Measurements from ENCODE around the gene UQCRC2. TPM values are rescaled to one million over a fixed set of nuclear protein-coding genes. Genes with fewer than 3 reads are reported as not detected.

Gene UQCRC2
- polyA plus RNA-seq, 1 donor (not counting 4 experiments of a cell fraction or from before 2014, with no cell fraction given) = 255 TPM

DNA sequence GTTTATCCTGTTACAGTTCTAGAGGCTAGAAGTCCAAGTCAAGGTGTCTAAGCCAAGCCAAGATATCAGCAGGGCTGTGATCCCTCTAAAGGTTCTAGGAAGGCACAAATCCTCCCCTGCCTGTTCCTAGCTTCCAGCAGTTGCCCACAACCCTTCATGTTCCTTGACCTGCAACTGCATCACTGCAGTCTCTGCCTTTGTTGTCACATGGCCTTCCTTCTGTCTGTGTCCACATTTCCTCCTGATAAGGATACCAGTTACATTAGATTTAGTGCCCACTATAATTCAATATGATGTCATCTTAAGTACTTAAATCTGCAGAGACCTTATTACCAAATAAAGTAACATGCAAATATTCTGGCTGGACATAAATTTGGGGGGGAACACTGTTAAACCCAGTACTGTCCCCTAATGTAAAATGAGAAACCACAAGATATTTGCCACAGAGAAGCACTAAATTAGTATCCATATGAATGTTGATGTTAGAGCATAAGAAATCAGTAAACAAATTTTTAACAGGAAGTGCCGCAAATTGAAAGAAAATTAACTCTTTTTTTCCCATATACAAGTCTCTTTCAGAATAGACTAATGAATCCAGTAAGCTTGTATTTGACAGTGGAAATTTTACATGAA, 4.7 kb downstream of the UQCRC2 start:
- Histone ChIP-seq H3K9me1 (ENCODE audit: control insufficient read depth, extremely low read depth, insufficient read depth, low read length) (no peaks in the 10 kb centered on the region), H3K27me3 (ENCODE audit: control insufficient read depth, extremely low read depth, insufficient read depth, low read length) (no peaks in the 10 kb centered on the region), H3K4me1 (ENCODE audit: control insufficient read depth, extremely low read depth, insufficient read depth, low read length) (peaks cover 7% of the 10 kb centered on the region), H3K4me3 (ENCODE audit: control insufficient read depth in 2 of 3, extremely low read depth in 1 of 3, insufficient read depth in 2 of 3, low read depth in 1 of 3, low read length in 3 of 3) (no peak overlapping the region), H3K36me3 (ENCODE audit: control insufficient read depth in 2 of 2, extremely low read depth in 1 of 2, insufficient read depth in 2 of 2, low read length in 2 of 2) (peaks cover 14 to 44% of the 10 kb centered on the region in 2 experiments), H3K9me3 (ENCODE audit: control insufficient read depth, low read depth, low read length) (no peaks in the 10 kb centered on the region), H3K9ac (ENCODE audit: control insufficient read depth, extremely low read depth, insufficient read depth, low read length) (no peak overlapping the region), H3K79me2 (ENCODE audit: control insufficient read depth, insufficient read depth, low read length) (peaks cover 40% of the 10 kb centered on the region), H2AFZ (ENCODE audit: control insufficient read depth, low read length) (no peak overlapping the region), H3K27ac (ENCODE audit: control insufficient read depth, insufficient read depth, low read length) (no peak overlapping the region), H4K20me1 (ENCODE audit: control insufficient read depth, extremely low read depth, insufficient read depth, low read length) (peaks cover 4% of the 10 kb centered on the region), H3K4me2 (ENCODE audit: control insufficient read depth, extremely low read depth, insufficient read depth, low read depth, low read length) (no peak overlapping the region)
- no peak for FAIRE-seq
- TF ChIP-seq EZH2 (IDR thresholded peaks at IDR 0.05; ENCODE audit: low read length) = no peak
- TF ChIP-seq, protein P1, sequence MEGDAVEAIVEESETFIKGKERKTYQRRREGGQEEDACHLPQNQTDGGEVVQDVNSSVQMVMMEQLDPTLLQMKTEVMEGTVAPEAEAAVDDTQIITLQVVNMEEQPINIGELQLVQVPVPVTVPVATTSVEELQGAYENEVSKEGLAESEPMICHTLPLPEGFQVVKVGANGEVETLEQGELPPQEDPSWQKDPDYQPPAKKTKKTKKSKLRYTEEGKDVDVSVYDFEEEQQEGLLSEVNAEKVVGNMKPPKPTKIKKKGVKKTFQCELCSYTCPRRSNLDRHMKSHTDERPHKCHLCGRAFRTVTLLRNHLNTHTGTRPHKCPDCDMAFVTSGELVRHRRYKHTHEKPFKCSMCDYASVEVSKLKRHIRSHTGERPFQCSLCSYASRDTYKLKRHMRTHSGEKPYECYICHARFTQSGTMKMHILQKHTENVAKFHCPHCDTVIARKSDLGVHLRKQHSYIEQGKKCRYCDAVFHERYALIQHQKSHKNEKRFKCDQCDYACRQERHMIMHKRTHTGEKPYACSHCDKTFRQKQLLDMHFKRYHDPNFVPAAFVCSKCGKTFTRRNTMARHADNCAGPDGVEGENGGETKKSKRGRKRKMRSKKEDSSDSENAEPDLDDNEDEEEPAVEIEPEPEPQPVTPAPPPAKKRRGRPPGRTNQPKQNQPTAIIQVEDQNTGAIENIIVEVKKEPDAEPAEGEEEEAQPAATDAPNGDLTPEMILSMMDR (optimal IDR thresholded peaks at IDR 0.05 in 1 of 3, IDR thresholded peaks at IDR 0.05 in 1 of 3, conservative IDR thresholded peaks at IDR 0.05 in 1 of 3; ENCODE audit: extremely low read depth in 1 of 3, insufficient read depth in 2 of 3, low read length in 3 of 3) = no peak
- DNase-seq (ENCODE audit: low read depth, low spot score) = no peak
- dilution Hi-C loops (cut with MboI; ENCODE audit: extremely low pct_ligation_motif_present, low sequenced_read_pairs) = no loop called here

DNA sequence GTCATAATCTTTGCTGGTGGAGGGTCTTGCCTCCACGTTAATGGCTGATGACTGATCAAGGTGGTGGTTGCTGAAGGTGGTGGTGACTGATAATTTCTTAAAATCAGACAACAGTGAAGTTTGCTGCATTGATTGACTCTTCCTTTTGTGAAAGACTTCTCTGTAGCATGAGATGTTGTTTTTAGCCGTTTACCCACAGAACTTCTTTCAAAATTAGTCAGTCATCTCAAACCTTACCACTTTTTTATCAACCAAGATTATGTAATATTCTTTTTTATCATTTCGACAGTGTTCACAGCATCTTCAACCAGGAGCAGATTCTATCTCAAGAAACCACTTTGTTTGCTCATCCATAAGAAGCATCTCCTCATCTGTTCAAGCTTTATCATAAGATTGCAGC, 5.9 kb downstream of the UQCRC2 start:
- H3K4me3 ChIP-seq (ENCODE audit: control insufficient read depth in 2 of 3, extremely low read depth in 1 of 3, insufficient read depth in 2 of 3, low read depth in 1 of 3, low read length in 3 of 3) = no peak overlapping the region
- no peak overlapping the region for H2AFZ ChIP-seq (ENCODE audit: control insufficient read depth, low read length)
- peaks cover 16 to 54% of the 10 kb centered on the region in 2 experiments for H3K36me3 ChIP-seq (ENCODE audit: control insufficient read depth in 2 of 2, extremely low read depth in 1 of 2, insufficient read depth in 2 of 2, low read length in 2 of 2)
- H3K27ac ChIP-seq (ENCODE audit: control insufficient read depth, insufficient read depth, low read length) = no peak overlapping the region
- FAIRE-seq (no peak), DNase-seq (ENCODE audit: low read depth, low spot score) (no peak)
- TF ChIP-seq EZH2 (IDR thresholded peaks at IDR 0.05; ENCODE audit: low read length) = no peak
- TF ChIP-seq, protein P1 (optimal IDR thresholded peaks at IDR 0.05 in 1 of 3, IDR thresholded peaks at IDR 0.05 in 1 of 3, conservative IDR thresholded peaks at IDR 0.05 in 1 of 3; ENCODE audit: extremely low read depth in 1 of 3, insufficient read depth in 2 of 3, low read length in 3 of 3) = no peak
- H3K27me3 ChIP-seq (ENCODE audit: control insufficient read depth, extremely low read depth, insufficient read depth, low read length) = no peaks in the 10 kb centered on the region
- H3K79me2 ChIP-seq (ENCODE audit: control insufficient read depth, insufficient read depth, low read length) = peaks cover 31% of the 10 kb centered on the region
- H3K9me3 ChIP-seq (ENCODE audit: control insufficient read depth, low read depth, low read length) = no peaks in the 10 kb centered on the region
- H3K4me2 ChIP-seq (ENCODE audit: control insufficient read depth, extremely low read depth, insufficient read depth, low read depth, low read length) = no peak overlapping the region
- H4K20me1 ChIP-seq (ENCODE audit: control insufficient read depth, extremely low read depth, insufficient read depth, low read length) = peaks cover 4% of the 10 kb centered on the region
- H3K9me1 ChIP-seq (ENCODE audit: control insufficient read depth, extremely low read depth, insufficient read depth, low read length) = no peaks in the 10 kb centered on the region
- dilution Hi-C loops (cut with MboI; ENCODE audit: extremely low pct_ligation_motif_present, low sequenced_read_pairs) = no loop called here
- H3K4me1 ChIP-seq (ENCODE audit: control insufficient read depth, extremely low read depth, insufficient read depth, low read length) = peaks cover 5% of the 10 kb centered on the region
- no peak overlapping the region for H3K9ac ChIP-seq (ENCODE audit: control insufficient read depth, extremely low read depth, insufficient read depth, low read length)
